ENCODE measurements around the gene SPARC.

SPARC gene

DNA sequence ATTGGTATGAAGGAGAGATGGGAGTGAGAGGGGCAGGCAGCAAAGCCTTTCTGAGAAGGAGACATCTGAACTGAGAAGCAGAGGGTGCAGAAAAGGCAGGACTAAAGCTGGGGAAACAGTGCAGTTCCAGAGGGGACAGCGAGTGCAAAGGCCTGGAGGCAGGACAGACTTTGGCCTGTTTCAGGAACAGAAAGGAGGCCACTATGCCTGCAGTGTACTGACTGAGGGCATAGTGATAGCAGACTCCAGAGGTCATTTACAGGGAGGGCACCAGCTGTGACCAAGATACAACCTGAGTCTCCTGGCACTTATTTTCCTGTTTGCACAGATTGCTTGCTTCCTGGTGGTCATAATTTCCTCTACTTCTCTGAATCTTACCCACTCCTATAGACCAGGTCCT, 29.6 kb downstream of the SPARC start:
- DNase-seq: no peak

DNA sequence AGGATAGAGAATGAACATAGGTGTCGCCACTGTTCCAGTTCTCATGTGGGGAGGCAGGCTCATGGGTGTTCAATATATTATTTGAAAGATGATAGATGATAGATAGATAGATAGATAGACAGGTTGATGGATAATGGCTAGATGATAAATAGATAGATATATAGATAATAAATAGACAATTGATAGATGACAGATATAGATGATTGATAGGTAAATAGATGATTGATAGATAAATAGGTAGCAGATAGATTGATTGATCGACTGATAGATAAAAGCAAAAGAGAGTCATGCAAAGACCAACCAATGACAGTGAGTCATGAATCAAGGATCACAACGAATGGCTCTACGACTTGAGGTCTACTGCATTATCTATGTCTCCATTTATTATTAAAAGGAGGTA, 30.4 kb downstream of the SPARC start:
- no peak for DNase-seq

- DNase-seq: peak; percentile 41
Measured at GRCh38 chr5:151651997-151652645, 34.6 kb downstream of the SPARC start.

GRCh38 chr5:151648988-151649387, 37.7 kb downstream of the SPARC start:
- DNase-seq: no peak

DNA sequence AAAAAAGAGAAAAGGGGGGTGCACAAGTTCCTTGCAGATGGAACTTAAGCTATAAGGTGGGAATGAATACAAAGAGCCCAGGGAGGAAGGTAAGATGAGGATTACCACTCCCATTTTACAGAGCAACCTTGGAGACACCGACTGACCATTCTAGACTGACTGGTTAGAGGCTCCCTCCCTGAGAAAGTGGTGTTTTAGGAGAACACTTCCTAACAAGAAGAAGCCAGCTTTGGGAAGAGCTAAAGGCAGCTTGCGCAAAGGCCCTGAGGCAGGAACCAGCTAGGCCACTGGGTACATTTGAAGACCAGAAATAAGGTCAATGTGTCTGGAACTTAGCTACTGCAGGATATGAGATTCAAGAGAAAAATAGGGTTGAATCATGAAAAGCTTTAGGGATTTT, 38.6 kb downstream of the SPARC start:
- DNase-seq: no peak

GRCh38 chr5:151647320-151647861, 39.3 kb downstream of the SPARC start:
- DNase-seq: no peak

DNA sequence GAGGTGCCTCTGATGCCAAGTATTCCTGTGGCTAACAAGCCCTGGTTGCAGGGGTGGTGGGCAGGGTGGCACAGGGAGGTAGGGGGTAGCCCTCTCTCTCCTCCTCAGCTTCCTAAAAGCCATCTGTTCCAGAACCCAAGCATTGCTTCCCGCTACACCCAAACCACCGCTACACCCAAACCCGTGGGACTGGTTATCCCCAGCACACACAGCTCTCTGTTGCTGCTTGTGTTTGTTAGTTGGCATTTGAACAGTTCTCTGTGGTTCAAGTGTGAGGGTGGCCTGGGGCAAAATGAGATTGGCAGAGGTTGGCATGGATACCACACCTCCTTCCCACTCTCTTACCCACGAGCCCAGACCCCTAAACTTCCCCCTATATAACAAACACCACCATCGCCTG, 40.4 kb downstream of the SPARC start:
- no peak for DNase-seq

GRCh38 chr5:151643388-151643787, 43.3 kb downstream of the SPARC start:
- no peak for DNase-seq

GRCh38 chr5:151642472-151643140, 44.1 kb downstream of the SPARC start:
- no peak for DNase-seq

- DNase-seq: no peak
Measured at GRCh38 chr5:151638619-151639018, 48.1 kb downstream of the SPARC start.

GRCh38 chr5:151637676-151638075, 49.0 kb downstream of the SPARC start:
- DNase-seq: no peak

GRCh38 chr5:151633892-151634291, 52.8 kb downstream of the SPARC start:
- no peak for DNase-seq

DNA sequence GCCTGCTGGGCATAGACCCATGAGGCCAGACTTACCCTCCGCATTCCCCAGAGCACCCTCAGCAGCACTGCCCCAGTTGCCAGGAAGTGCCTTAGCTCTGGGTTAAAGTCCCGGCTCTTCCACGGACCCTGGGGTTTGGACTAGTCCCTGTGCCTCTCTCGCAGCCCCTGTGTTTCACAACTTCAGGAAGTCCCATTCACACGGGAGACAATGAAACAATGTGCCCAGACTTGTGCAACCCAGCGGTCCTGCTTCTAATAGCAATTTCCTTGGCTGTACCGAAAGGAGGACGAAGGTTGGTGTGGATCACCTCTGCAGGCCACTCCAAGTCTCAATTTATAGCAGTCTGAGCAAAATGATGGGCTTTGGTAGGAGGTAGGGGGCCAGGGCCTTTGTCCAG, 53.8 kb downstream of the SPARC start:
- DNase-seq: no peak

DNA sequence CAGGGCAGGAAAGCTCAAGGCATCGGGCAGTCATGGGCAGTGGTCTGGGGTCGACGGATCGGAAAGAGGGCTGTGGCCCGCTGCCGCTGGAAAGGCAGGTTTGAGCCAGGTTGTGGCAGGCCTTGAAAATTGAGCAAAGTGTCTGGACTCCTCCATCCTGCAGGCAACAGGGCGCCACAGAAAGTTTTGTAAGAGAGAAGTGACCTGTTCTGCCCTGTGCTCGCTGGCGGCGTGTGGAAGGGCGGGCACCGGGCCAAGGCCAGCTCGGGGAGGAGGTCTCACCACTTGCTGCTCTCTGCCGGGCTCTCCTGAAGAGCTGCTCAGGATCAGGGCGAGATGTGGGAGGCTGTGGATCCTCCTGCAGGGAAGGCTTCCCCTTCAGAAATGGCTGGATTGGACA, 54.2 kb downstream of the SPARC start:
- no peak for DNase-seq

DNA sequence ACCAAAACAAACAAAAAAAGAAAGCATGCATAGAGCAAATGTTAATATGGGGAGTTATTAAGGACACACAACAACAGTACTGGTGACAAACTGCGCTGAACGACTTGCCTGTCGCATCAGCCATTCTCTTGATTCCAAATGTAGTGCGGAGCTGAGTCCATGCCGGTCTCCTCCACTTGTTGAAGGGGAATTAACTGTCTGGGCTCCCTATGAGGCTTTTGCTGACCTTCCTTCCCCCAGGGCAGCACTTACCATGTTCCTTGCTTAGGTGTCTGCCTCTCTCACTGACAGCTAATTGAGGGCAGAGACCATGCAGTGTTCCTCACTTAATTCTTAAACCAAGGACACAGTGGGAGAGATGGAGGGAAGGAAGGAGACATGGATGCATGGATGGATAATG, 54.8 kb downstream of the SPARC start:
- DNase-seq: no peak

DNA sequence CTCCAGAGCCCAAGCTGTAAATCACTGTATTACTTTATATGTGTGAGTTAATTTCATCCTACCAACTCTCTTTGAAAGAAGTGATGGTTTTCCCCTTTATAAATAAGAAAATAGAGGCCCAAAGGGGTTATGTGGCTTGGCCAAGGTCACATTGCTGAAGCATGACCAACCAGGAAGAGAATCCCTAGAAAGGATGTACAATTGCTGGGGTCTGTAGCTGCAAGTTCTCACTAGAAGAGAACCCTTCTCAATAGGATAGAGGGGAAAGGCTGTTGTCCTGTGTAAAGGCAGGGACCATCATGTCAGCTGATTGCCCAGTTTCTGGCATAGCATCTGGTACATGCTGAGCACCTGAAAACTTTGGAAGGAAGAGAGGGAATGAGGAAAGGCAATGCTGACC, 56.6 kb downstream of the SPARC start:
- DNase-seq: no peak

- DNase-seq: no peak
Measured at GRCh38 chr5:151628112-151628823, 58.4 kb downstream of the SPARC start.

DNA sequence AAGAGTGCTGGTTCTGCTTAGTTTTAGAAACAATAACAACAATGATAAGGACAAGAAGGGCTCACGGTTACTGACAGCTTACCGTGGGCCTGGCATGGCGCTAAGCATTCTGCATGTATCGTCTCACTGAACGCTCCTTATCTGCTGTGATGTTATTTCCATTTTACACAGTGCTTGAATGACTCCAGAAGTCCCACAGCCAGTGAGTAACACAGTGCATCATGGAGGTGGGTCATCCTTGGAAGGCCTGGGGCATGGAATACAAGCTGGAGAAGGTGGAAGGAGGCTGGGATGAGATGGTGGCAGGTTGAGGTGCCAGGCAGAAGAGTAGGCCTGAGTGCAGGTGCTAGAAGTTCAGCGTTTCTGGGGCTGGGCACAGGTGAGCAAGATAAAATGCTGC, 59.1 kb downstream of the SPARC start:
- no peak for DNase-seq

DNA sequence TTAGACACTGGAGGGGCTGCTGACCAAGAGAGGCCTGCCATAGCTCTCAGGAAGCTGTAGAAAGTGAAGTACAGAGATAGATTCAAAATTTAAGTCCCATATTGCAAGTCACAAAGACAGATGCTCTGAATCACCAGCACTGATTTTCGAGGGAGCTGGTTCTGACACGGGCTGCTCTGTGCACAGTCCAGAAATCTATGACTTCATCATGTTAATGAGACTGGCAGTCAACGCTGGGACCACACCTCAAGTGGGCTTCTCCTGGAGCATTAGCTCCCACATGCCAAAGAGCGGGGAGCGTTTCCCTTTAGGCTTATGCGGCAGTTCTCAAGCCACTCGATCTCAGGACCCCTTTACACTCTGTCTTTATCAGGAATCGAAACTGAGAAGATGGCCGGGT, 61.4 kb downstream of the SPARC start:
- no peak for DNase-seq

GRCh38 chr5:151624476-151624875, 62.2 kb downstream of the SPARC start:
- DNase-seq: no peak

GRCh38 chr5:151622367-151623088, 64.2 kb downstream of the SPARC start:
- no peak for DNase-seq

GRCh38 chr5:151620461-151620840, 66.3 kb downstream of the SPARC start:
- DNase-seq: no peak

- no peak for DNase-seq
Measured at GRCh38 chr5:151619812-151620460, 66.8 kb downstream of the SPARC start.
